BLaER1 treated with 17β-estradiol and CSF1 and Interleukin-3, amounts not matched to agents 10 nM and 100 nM (cell line): ENCODE data around the gene PARD6A.
A peak's percentile ranks its signal among the peaks of the same experiment; 100 is the strongest.

Source experiments
- H3K27ac ChIP-seq, 11 experiments: shearing (Covaris generic); formaldehyde crosslinking; 2 replicates each; pipeline ENCODE4 v1.8.1; 2022
- H3K27me3 ChIP-seq, 11 experiments: shearing (Covaris generic); formaldehyde crosslinking; 2 replicates each; pipeline ENCODE4 v1.8.1; 2022
- H3K36me3 ChIP-seq, 11 experiments: shearing (Covaris generic); formaldehyde crosslinking; 2 replicates each; pipeline ENCODE4 v1.8.1; 2022
- H3K4me1 ChIP-seq, 10 experiments: shearing (Covaris generic); formaldehyde crosslinking; 2 replicates each; pipeline ENCODE4 v1.8.1; 2022
- H3K4me2 ChIP-seq, 11 experiments: shearing (Covaris generic); formaldehyde crosslinking; 2 replicates each; pipeline ENCODE4 v1.8.1; 2022
- H3K4me3 ChIP-seq, 10 experiments: shearing (Covaris generic); formaldehyde crosslinking; 2 replicates each; pipeline ENCODE4 v1.8.1; 2022
- H3K9ac ChIP-seq, 11 experiments: shearing (Covaris generic); formaldehyde crosslinking; 2 replicates each; pipeline ENCODE4 v1.8.1; 2022
- H3K9me3 ChIP-seq, 11 experiments: shearing (Covaris generic); formaldehyde crosslinking; replicated peaks in 1 of 11; 2 replicates each; pipeline ENCODE4 v1.8.1; 2022
- H4K20me1 ChIP-seq, 11 experiments: shearing (Covaris generic); formaldehyde crosslinking; 2 replicates each; pipeline ENCODE4 v1.8.1; 2022
- Cebpa-rat ChIP-seq, 11 experiments: shearing (Covaris generic); IDR thresholded peaks; 2 replicates each; pipeline ENCODE4 v1.8.1; 2022

Gene PARD6A

DNA sequence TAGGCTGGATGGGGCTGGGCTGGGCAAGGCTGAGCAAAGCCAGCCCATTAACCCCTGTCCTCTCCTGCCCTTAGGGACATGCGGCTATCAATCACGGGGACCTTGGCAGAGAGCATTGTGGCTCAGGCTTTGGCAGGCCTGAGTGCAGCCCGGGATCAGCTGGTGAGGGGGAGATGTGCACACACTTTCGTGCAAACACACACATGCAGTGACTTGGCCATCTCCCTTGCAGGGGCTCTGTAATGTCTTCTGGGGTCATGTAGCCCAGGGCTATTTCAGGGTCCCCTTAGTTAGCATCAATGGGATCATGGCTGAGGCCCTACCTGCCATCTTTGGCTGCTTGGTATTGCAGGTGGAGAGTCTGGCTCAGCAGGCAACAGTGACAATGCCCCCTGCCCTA, 8.9 kb upstream of the PARD6A start:
- Histone ChIP-seq H3K4me1 (peaks cover 0 to 1% (median 0%) of the 10 kb centered on the region in 10 experiments; a peak in 1 of 20 replicates), H3K27me3 (no peaks in the 10 kb centered on the region), H3K9me3 (no peaks in the 10 kb centered on the region), H4K20me1 (peaks cover 0 to 30% (median 0%) of the 10 kb centered on the region in 11 experiments; a peak in 8 of 22 replicates), H3K4me2 (no peak overlapping the region), H3K4me3 (no peak overlapping the region), H3K27ac (no peak overlapping the region), H3K36me3 (peaks cover 7 to 85% (median 66%) of the 10 kb centered on the region in 11 experiments; a peak in 19 of 22 replicates), H3K9ac (no peak overlapping the region)
- TF ChIP-seq Cebpa-rat (IDR thresholded peaks at IDR 0.05), result no peak

DNA sequence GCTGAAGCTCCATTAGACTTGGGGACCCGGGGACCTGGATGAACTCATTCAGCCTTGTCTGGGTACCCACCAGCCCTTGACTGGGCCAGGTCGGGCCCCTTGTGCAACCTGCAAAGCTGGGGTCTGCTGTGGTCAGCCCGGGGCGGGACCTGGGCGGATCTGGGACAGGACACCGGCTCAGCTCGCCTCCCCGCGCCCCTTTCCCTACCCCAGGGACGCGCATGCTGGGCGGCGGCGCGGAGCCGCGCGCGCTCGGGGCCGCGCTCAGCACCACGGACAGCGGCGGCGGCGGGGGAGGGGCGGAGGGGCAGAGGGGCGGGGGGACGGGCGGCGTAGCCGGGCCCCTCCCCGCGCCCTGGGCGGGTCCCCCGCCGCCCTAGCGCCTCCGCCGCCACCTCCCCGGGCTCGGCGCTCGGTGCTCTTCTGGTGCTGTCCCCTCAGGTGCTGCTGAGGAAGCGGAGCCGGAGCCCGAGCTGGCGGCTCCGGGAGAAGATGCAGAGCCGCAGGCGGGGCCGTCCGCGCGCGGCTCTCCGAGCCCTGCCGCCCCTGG, 8.1 kb upstream of the PARD6A start:
- Histone ChIP-seq H3K4me1 (no peaks in the 10 kb centered on the region), H3K36me3 (peaks cover 15 to 88% (median 74%) of the 10 kb centered on the region in 11 experiments; a peak in 21 of 22 replicates), H3K9me3 (no peaks in the 10 kb centered on the region), H3K4me3 (no peak overlapping the region), H3K9ac (no peak overlapping the region), H3K27me3 (no peaks in the 10 kb centered on the region), H3K4me2 (no peak overlapping the region), H3K27ac (no peak overlapping the region), H4K20me1 (peaks cover 0 to 39% (median 2%) of the 10 kb centered on the region in 11 experiments; a peak in 13 of 22 replicates)
- TF ChIP-seq Cebpa-rat (IDR thresholded peaks at IDR 0.05), result no peak

DNA sequence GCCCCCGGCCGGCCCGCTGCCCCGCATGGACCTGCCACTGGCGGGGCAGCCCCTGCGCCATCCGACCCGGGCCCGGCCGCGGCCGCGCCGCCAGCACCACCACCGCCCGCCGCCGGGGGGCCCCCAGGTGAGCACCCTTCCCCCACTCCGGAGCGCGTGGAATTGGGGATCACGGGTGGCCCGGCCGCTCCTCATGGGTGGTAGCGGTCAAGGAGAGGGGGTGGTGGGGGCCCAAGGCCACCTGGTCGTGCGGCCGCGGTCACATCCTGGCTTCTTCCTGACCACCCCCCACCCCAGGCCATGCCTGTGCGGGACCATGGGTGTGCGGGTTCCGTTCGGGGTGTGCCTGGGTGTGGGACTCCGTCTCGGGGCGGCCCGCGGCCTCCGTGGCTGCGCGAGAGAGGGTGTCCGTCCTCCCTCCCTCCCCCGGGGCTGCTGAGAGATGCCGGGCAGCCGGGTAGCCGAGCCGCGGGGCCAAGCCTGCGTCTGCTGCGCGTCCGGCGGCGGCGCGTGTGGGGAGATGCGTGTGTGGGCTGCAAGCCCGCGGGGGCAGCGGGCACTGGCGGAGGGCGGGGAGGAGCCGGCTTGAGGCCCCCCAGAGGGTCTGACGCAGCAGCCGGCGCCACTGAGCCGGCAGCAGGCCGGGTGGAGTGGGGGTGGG, 7.5 kb upstream of the PARD6A start:
- peaks cover 0 to 2% (median under 1%) of the 10 kb centered on the region in 10 experiments; a peak in 7 of 20 replicates for H3K4me1 ChIP-seq
- H3K4me2 ChIP-seq, result no peak overlapping the region
- H3K27ac ChIP-seq, result no peak overlapping the region
- H3K9ac ChIP-seq, result no peak overlapping the region
- H3K36me3 ChIP-seq, result peaks cover 21 to 91% (median 78%) of the 10 kb centered on the region in 11 experiments; a peak in 21 of 22 replicates
- H4K20me1 ChIP-seq, result peaks cover 0 to 45% (median 8%) of the 10 kb centered on the region in 11 experiments; a peak in 16 of 22 replicates
- H3K27me3 ChIP-seq, result no peaks in the 10 kb centered on the region
- no peak overlapping the region for H3K4me3 ChIP-seq
- no peaks in the 10 kb centered on the region for H3K9me3 ChIP-seq
- no peak for TF ChIP-seq Cebpa-rat (IDR thresholded peaks at IDR 0.05)

DNA sequence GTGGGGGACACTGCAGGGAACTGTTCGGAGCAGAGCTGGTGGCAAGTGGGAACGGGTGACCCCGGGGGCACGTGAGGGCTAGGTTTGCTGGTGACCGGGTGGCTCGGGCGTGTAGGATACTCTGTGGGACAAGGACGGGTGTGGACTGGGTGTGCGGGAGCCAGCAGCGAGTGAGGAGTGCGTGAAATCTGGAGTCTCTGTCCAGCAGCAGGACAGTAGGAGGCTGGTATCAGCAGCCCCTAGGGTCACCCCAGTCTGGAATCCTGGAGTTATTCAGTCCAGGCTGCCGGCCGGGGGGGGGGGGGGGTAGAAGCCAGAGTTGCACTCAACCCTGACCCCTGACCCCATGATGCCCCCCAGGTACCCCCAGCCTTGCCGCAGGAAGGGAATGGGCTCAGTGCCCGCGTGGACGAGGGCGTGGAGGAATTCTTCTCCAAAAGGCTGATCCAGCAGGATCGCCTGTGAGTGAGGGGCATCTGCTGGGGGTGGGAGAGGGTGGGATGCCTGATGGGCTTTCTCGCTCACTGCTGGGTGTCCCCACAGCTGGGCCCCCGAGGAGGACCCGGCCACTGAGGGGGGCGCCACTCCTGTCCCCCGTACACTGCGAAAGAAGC, 6.9 kb upstream of the PARD6A start:
- no peak overlapping the region for H3K27ac ChIP-seq
- H3K27me3 ChIP-seq, result no peaks in the 10 kb centered on the region
- peaks cover 0 to 51% (median 15%) of the 10 kb centered on the region in 11 experiments; a peak in 17 of 22 replicates for H4K20me1 ChIP-seq
- no peak overlapping the region for H3K4me3 ChIP-seq
- H3K9ac ChIP-seq, result no peak overlapping the region
- peaks cover 23 to 90% (median 78%) of the 10 kb centered on the region in 11 experiments; a peak in 21 of 22 replicates for H3K36me3 ChIP-seq
- H3K9me3 ChIP-seq, result no peaks in the 10 kb centered on the region
- H3K4me1 ChIP-seq, result peaks cover 5 to 9% (median 7%) of the 10 kb centered on the region in 10 experiments
- no peak for TF ChIP-seq Cebpa-rat (IDR thresholded peaks at IDR 0.05)
- H3K4me2 ChIP-seq, result no peak overlapping the region

DNA sequence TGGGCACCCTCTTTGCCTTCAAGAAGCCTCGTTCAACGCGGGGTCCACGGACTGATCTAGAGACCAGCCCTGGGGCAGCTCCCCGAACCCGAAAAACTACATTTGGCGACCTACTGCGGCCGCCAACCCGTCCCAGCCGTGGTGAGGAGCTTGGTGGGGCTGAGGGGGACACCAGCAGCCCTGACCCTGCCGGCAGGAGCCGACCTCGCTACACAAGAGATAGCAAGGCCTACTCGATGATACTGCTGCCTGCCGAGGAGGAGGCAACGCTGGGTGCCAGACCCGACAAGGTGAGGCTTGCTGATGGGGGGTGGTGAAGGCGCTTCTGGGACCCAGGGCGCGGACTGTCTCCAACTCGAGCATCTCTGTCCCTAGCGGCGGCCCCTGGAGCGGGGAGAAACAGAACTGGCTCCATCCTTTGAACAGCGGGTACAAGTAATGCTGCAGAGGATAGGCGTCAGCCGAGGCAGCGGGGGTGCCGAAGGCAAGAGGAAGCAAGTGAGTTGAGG, 6.3 kb upstream of the PARD6A start:
- no peaks in the 10 kb centered on the region for H3K9me3 ChIP-seq
- no peaks in the 10 kb centered on the region for H3K27me3 ChIP-seq
- H3K9ac ChIP-seq, result peak overlapping the region in 1 of 11 experiments; percentile 11; a peak in 1 of 22 replicates
- peaks cover 23 to 86% (median 75%) of the 10 kb centered on the region in 11 experiments; a peak in 21 of 22 replicates for H3K36me3 ChIP-seq
- no peak for TF ChIP-seq Cebpa-rat (IDR thresholded peaks at IDR 0.05)
- H4K20me1 ChIP-seq, result peaks cover 0 to 56% (median 20%) of the 10 kb centered on the region in 11 experiments; a peak in 17 of 22 replicates
- no peak overlapping the region for H3K4me3 ChIP-seq
- no peak overlapping the region for H3K4me2 ChIP-seq
- H3K4me1 ChIP-seq, result peaks cover 10 to 14% (median 12%) of the 10 kb centered on the region in 10 experiments
- H3K27ac ChIP-seq, result no peak overlapping the region

DNA sequence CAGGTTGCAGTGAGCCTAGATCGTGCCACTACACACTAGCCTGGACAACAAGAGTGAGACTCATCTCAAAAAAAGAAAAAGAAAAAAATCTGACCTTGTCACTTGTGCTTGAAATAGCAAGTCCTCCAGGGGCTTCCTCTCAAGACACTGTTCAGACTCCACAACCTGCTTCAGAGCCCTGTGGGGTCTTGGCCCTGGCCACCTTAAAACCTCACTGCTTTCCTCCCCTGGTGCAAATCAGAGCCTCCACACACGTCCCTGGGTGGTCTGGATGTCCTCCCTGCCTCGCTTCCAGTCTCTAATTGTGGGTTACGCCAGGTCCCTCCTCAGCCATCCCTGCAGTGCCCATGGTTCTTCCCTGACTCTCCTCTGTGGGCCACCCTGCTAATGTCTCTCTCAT, 5.4 kb upstream of the PARD6A start:
- peaks cover 23 to 77% (median 66%) of the 10 kb centered on the region in 11 experiments; a peak in 21 of 22 replicates for H3K36me3 ChIP-seq
- peaks cover 0 to 56% (median 25%) of the 10 kb centered on the region in 11 experiments; a peak in 17 of 22 replicates for H4K20me1 ChIP-seq
- TF ChIP-seq Cebpa-rat (IDR thresholded peaks at IDR 0.05), result no peak
- H3K9ac ChIP-seq, result 0 out of 22 replicates have a peak overlapping the region, but pooled peaks of 1 of the 11 experiments have one; percentile 5
- H3K27me3 ChIP-seq, result no peaks in the 10 kb centered on the region
- H3K27ac ChIP-seq, result no peak overlapping the region; a peak in 1 of 22 replicates
- H3K4me3 ChIP-seq, result no peak overlapping the region
- H3K4me1 ChIP-seq, result peaks cover 11 to 15% (median 12%) of the 10 kb centered on the region in 10 experiments
- no peaks in the 10 kb centered on the region for H3K9me3 ChIP-seq
- H3K4me2 ChIP-seq, result no peak overlapping the region

DNA sequence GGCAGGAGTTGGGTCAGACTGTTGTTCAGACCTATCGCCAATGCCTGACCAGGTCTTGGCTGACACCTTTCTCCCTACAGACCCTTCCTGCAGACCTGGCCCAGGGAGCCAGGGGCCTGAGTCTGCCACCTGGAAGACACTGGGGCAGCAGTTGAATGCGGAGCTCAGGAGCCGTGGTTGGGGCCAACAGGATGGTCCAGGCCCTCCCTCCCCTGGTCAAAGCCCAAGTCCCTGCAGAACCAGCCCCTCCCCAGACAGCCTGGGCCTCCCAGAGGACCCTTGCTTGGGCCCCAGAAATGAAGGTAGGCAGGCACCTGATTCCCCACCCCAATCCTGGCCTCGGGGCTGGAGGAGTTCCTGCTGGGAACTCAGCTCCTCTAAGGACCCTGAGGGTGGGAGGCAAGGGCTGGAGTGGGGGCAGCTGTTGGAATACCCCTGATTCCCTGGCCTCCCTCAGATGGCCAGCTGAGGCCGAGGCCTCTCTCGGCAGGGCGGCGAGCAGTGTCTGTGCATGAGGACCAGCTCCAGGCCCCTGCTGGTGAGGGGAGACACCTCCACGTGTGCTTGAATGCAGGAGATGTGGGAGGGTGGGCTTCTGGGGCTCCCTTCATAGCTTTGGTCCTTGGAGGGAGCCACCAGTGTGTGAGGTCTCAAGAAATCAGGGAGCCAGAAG, 4.3 kb upstream of the PARD6A start:
- H4K20me1 ChIP-seq, result peaks cover 0 to 58% (median 28%) of the 10 kb centered on the region in 11 experiments; a peak in 17 of 22 replicates
- no peaks in the 10 kb centered on the region for H3K9me3 ChIP-seq
- no peak overlapping the region for H3K27ac ChIP-seq
- peaks cover 16 to 22% (median 19%) of the 10 kb centered on the region in 10 experiments for H3K4me1 ChIP-seq
- H3K27me3 ChIP-seq, result no peaks in the 10 kb centered on the region
- 0 out of 22 replicates have a peak overlapping the region, but pooled peaks of 1 of the 11 experiments have one; percentile 13 for H3K9ac ChIP-seq
- no peak overlapping the region for H3K4me2 ChIP-seq
- H3K4me3 ChIP-seq, result no peak overlapping the region
- peaks cover 23 to 66% (median 57%) of the 10 kb centered on the region in 11 experiments; a peak in 21 of 22 replicates for H3K36me3 ChIP-seq
- no peak for TF ChIP-seq Cebpa-rat (IDR thresholded peaks at IDR 0.05)

DNA sequence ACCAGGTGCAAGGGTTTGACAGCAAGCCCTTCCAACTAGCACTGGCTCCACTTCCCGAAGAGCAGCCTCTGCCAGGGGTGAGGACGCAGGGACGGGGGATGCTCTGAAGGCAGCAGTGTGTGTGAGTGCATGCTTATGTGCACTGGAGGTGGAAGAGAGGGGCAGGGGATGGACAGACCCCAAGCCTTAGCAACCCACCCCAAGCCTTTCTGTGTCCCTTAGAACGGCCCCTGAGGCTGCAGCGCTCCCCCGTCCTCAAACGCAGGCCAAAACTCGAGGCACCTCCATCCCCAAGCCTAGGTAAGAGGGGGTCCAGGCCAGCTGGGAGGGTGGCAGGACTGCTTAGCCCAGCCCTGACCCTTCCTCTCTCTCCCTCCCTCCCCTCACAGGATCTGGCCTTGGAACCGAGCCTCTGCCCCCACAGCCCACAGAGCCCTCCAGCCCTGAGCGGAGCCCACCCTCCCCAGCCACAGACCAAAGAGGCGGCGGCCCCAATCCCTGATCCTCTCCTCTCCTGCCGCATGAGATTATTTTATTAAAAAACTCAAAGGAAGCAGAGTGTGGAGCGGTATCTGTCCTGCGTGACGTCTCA, 3.6 kb upstream of the PARD6A start:
- no peak overlapping the region for H3K4me3 ChIP-seq
- no peak for TF ChIP-seq Cebpa-rat (IDR thresholded peaks at IDR 0.05)
- H4K20me1 ChIP-seq, result peaks cover 0 to 58% (median 29%) of the 10 kb centered on the region in 11 experiments; a peak in 17 of 22 replicates
- H3K4me1 ChIP-seq, result peaks cover 20 to 28% (median 24%) of the 10 kb centered on the region in 10 experiments
- H3K9ac ChIP-seq, result 0 out of 22 replicates have a peak overlapping the region, but pooled peaks of 1 of the 11 experiments have one; percentile 13
- H3K36me3 ChIP-seq, result peaks cover 24 to 60% (median 54%) of the 10 kb centered on the region in 11 experiments; a peak in 21 of 22 replicates
- no peak overlapping the region for H3K4me2 ChIP-seq
- no peaks in the 10 kb centered on the region for H3K27me3 ChIP-seq
- H3K27ac ChIP-seq, result no peak overlapping the region
- no peaks in the 10 kb centered on the region for H3K9me3 ChIP-seq
